ENCODE measurements around the gene ARPC1A. TPM values are rescaled to one million over a fixed set of nuclear protein-coding genes. Genes with fewer than 3 reads are reported as not detected.
"Not testable (repeated sequence)": the region's sequence is repeated elsewhere in the genome, so short reads cannot be mapped to it uniquely, and the experiment has no call there.

ARPC1A gene
- total and polyA plus RNA-seq, 8 donors, result 32.8 to 90.9 (median 62.7) TPM

DNA sequence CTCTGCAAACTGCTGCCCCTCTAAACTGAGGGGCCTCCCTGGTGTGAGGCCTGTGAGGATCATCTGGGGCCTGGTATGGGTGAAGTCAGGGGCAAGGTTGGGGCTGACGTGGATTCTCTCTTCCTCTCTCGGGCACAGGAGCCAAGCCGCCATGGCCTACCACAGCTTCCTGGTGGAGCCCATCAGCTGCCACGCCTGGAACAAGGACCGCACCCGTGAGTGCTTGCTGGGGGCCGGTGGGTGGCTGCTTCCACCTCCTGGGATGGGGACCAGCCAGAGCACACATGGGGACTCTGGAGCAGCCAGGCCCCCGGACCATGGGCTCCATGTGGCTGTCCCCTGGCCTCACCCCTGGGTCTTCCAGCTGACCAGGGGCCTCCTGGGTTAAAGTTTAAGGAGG lies 59.9 kb downstream of the ARPC1A start:
- DNase-seq, result peak in 1 of 6 donors; percentile 68
- 78 to 87% methylated on average over 8 of the region's 8 CpGs for WGBS, 2 donors
- no peak for FAIRE-seq

GRCh38 chr7:99386584-99387238 lies 61.0 kb downstream of the ARPC1A start:
- Histone ChIP-seq H3K4me1 (no peaks in the 10 kb centered on the region), H3K9me3 (no peaks in the 10 kb centered on the region), H3K4me3 (no peak overlapping the region), H3K27me3 (no peaks in the 10 kb centered on the region), H3K27ac (no peak overlapping the region), H3K36me3 (peaks cover 0 to 11% (median 5%) of the 10 kb centered on the region in 3 donors)
- intact Hi-C loops (cut with DNase I), result no loop called here
- peak in 2 of 4 donors; percentile 16 to 51 for ATAC-seq
- FAIRE-seq, result no peak
- peak in 1 of 6 donors; percentile 28 for DNase-seq
- no peak for TF ChIP-seq CTCF (IDR thresholded peaks at IDR 0.05)
- 90 to 93% methylated on average over 9 of the region's 9 CpGs for WGBS, 2 donors

More for the DNA sequence above, 59.9 kb downstream of the ARPC1A start:
- H3K27ac ChIP-seq, result no peak overlapping the region
- TF ChIP-seq CTCF (IDR thresholded peaks at IDR 0.05), result no peak
- no peak for ATAC-seq
- H3K4me1 ChIP-seq, result no peaks in the 10 kb centered on the region
- intact Hi-C loops (cut with DNase I), result no loop called here
- H3K36me3 ChIP-seq, result peaks cover 0 to 11% (median 5%) of the 10 kb centered on the region in 3 donors
- no peaks in the 10 kb centered on the region for H3K9me3 ChIP-seq
- no peaks in the 10 kb centered on the region for H3K27me3 ChIP-seq
- no peak overlapping the region for H3K4me3 ChIP-seq

- H3K4me1 ChIP-seq; FAIRE-seq; ATAC-seq; H3K4me3 ChIP-seq; H3K27ac ChIP-seq; intact Hi-C loops (cut with DNase I); H3K27me3 ChIP-seq; H3K9me3 ChIP-seq: not testable (repeated sequence)
- peak in 1 of 6 donors; percentile 18 for DNase-seq
- 94 to 96% methylated on average over 14 of the region's 14 CpGs for WGBS, 2 donors
- peaks cover 0 to 11% (median 5%) of the 10 kb centered on the region in 3 donors for H3K36me3 ChIP-seq
Measured at GRCh38 chr7:99387239-99387635, 61.5 kb downstream of the ARPC1A start.

GRCh38 chr7:99387912-99388311 lies 62.2 kb downstream of the ARPC1A start:
- intact Hi-C loops (cut with DNase I), result no loop called here
- no peak for ATAC-seq
- no peak overlapping the region for H3K4me3 ChIP-seq
- H3K36me3 ChIP-seq, result peaks cover 0 to 11% (median 5%) of the 10 kb centered on the region in 3 donors
- no peaks in the 10 kb centered on the region for H3K27me3 ChIP-seq
- H3K27ac ChIP-seq, result no peak overlapping the region
- no peak for TF ChIP-seq CTCF (IDR thresholded peaks at IDR 0.05)
- peak in 1 of 6 donors; percentile 58 for DNase-seq
- WGBS, 2 donors, result 95 to 96% methylated on average over 20 of the region's 20 CpGs
- H3K4me1 ChIP-seq, result peaks cover 0 to 6% (median 0%) of the 10 kb centered on the region in 3 donors
- FAIRE-seq, result no peak
- no peaks in the 10 kb centered on the region for H3K9me3 ChIP-seq

- ATAC-seq (no peak), DNase-seq (no peak)
Measured at GRCh38 chr7:99389772-99390171, 64.1 kb downstream of the ARPC1A start.

More at GRCh38 chr7:99389772-99390171, 64.1 kb downstream of the ARPC1A start:
- WGBS, 2 donors, result 91 to 92% methylated on average over 13 of the region's 13 CpGs
- no peak overlapping the region for H3K27ac ChIP-seq
- peaks cover 0 to 6% (median 4%) of the 10 kb centered on the region in 3 donors for H3K4me1 ChIP-seq
- peaks cover 0 to 11% (median 5%) of the 10 kb centered on the region in 3 donors for H3K36me3 ChIP-seq
- no peak overlapping the region for H3K4me3 ChIP-seq
- TF ChIP-seq CTCF (IDR thresholded peaks at IDR 0.05), result no peak
- FAIRE-seq, result no peak
- intact Hi-C loops (cut with DNase I), result no loop called here
- no peaks in the 10 kb centered on the region for H3K9me3 ChIP-seq
- H3K27me3 ChIP-seq, result no peaks in the 10 kb centered on the region
